Ishikawa (cell line): ENCODE data around the gene PKP1.

ENCODE experiments used
- CREB1 ChIP-seq: IDR thresholded peaks from 2 replicates; pipeline ENCODE4 v1.6.1; 2012; ENCODE audit warnings: low read depth
- EP300 ChIP-seq: IDR thresholded peaks from 2 replicates; pipeline ENCODE4 v1.6.1; 2012; ENCODE audit warnings: borderline replicate concordance
- FOXM1 ChIP-seq: IDR thresholded peaks from 2 replicates; pipeline ENCODE4 v1.6.1; 2012; ENCODE audit warnings: low read depth, borderline replicate concordance
- NFIC ChIP-seq: IDR thresholded peaks from 2 replicates; pipeline ENCODE4 v1.6.1; 2012
- RAD21 ChIP-seq: IDR thresholded peaks from 2 replicates; pipeline ENCODE4 v1.6.1; 2012; ENCODE audit warnings: low read depth
- TAF1 ChIP-seq: IDR thresholded peaks from 2 replicates; pipeline ENCODE4 v1.6.1; 2012; ENCODE audit warnings: low read depth, mild to moderate bottlenecking
- TCF12 ChIP-seq: IDR thresholded peaks from 2 replicates; pipeline ENCODE4 v1.6.1; 2012; ENCODE audit warnings: low read depth
- TEAD4 ChIP-seq: IDR thresholded peaks from 2 replicates; pipeline ENCODE4 v1.6.1; 2012
- TF ChIP-seq, protein P1 (sequence below): IDR thresholded peaks from 2 replicates; pipeline ENCODE4 v1.6.1; 2012; ENCODE audit warnings: low read depth, mild to moderate bottlenecking
- TF ChIP-seq, protein P2 (sequence below): IDR thresholded peaks from 2 replicates; pipeline ENCODE4 v1.6.1; 2012

DNA sequence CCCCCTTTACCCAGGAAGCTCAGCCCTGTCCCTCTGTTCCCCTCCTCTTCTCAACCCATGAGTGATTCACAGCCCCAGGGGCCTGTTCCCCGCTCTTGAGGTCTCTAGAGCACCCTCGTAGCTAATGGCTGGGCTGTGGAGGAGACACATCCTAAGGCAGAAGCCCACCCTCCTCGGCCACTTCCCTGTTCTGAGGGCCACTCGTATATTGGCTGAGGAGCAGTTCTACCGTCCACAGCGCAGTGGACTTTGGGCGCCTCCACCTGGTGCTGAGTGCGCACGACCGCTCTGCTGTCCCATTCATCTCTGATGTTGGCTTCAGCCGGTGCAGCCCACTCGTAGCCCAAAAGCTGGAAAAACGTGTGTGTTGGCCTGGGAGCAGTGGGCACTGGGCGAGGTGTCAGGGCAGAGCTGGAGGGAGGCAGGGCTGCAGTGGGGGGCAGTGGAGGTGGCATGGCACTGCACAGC is 24.5 kb upstream of the PKP1 start:
- TF ChIP-seq TAF1: no peak
- TF ChIP-seq TEAD4: no peak
- no peak for TF ChIP-seq EP300
- no peak for TF ChIP-seq TCF12
- 0 out of 2 replicates have a peak, but pooled peaks have one; percentile 5 for TF ChIP-seq RAD21
- TF ChIP-seq CREB1: no peak
- TF ChIP-seq FOXM1: no peak
- TF ChIP-seq, protein P1, sequence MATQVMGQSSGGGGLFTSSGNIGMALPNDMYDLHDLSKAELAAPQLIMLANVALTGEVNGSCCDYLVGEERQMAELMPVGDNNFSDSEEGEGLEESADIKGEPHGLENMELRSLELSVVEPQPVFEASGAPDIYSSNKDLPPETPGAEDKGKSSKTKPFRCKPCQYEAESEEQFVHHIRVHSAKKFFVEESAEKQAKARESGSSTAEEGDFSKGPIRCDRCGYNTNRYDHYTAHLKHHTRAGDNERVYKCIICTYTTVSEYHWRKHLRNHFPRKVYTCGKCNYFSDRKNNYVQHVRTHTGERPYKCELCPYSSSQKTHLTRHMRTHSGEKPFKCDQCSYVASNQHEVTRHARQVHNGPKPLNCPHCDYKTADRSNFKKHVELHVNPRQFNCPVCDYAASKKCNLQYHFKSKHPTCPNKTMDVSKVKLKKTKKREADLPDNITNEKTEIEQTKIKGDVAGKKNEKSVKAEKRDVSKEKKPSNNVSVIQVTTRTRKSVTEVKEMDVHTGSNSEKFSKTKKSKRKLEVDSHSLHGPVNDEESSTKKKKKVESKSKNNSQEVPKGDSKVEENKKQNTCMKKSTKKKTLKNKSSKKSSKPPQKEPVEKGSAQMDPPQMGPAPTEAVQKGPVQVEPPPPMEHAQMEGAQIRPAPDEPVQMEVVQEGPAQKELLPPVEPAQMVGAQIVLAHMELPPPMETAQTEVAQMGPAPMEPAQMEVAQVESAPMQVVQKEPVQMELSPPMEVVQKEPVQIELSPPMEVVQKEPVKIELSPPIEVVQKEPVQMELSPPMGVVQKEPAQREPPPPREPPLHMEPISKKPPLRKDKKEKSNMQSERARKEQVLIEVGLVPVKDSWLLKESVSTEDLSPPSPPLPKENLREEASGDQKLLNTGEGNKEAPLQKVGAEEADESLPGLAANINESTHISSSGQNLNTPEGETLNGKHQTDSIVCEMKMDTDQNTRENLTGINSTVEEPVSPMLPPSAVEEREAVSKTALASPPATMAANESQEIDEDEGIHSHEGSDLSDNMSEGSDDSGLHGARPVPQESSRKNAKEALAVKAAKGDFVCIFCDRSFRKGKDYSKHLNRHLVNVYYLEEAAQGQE: no peak
- no peak for TF ChIP-seq NFIC
- TF ChIP-seq, protein P2, sequence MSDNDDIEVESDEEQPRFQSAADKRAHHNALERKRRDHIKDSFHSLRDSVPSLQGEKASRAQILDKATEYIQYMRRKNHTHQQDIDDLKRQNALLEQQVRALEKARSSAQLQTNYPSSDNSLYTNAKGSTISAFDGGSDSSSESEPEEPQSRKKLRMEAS: no peak
